HG02938 (cell line): ENCODE measurements around the gene LIN9.
"Not testable (repeated sequence)": the region's sequence is repeated elsewhere in the genome, so short reads cannot be mapped to it uniquely, and the experiment has no call there.

ENCODE experiments used
- ATAC-seq: cut with Tn5 transposase; IDR thresholded peaks from one replicate; pipeline ENCODE4 v1.9.1; 2021; ENCODE audit warnings: mild to moderate bottlenecking, moderate library complexity; ENCODE audit not compliant: unreplicated experiment

Gene LIN9

GRCh38 chr1:226308723-226309397 lies at the start of gene LIN9:
LIN9 (minus strand) TSS chr1:226309164; CDS start chr1:226309139, 25 bp downstream.
- ATAC-seq, result peak; percentile 72

GRCh38 chr1:226357416-226357815 lies 48.5 kb upstream of the LIN9 start:
- no peak for ATAC-seq

GRCh38 chr1:226355669-226356551 lies 46.9 kb upstream of the LIN9 start:
- peak; percentile 41 for ATAC-seq

- no peak for ATAC-seq
These were observed 46.1 kb upstream of the LIN9 start for GRCh38 chr1:226355016-226355415.

GRCh38 chr1:226353698-226354525 lies 44.9 kb upstream of the LIN9 start:
- no peak for ATAC-seq

GRCh38 chr1:226351709-226352108 lies 42.7 kb upstream of the LIN9 start:
- no peak for ATAC-seq

- ATAC-seq, result peak; percentile 10
These were observed 41.5 kb upstream of the LIN9 start for GRCh38 chr1:226350519-226350865.

GRCh38 chr1:226349801-226350518 lies 41.0 kb upstream of the LIN9 start:
- ATAC-seq, result peak; percentile 54

GRCh38 chr1:226349081-226349480 lies 40.1 kb upstream of the LIN9 start:
- ATAC-seq, result no peak

GRCh38 chr1:226344441-226345259 lies 35.7 kb upstream of the LIN9 start:
- no peak for ATAC-seq

GRCh38 chr1:226342656-226343055 lies 33.7 kb upstream of the LIN9 start:
- no peak for ATAC-seq

- not testable (repeated sequence) for ATAC-seq
These were observed 31.1 kb upstream of the LIN9 start for GRCh38 chr1:226340111-226340510.

- no peak for ATAC-seq
These were observed 28.4 kb upstream of the LIN9 start for GRCh38 chr1:226337276-226337875.

GRCh38 chr1:226335661-226336060 lies 26.7 kb upstream of the LIN9 start:
- no peak for ATAC-seq

GRCh38 chr1:226332947-226333346 lies 24.0 kb upstream of the LIN9 start:
- no peak for ATAC-seq

- ATAC-seq, result no peak
These were observed 20.3 kb upstream of the LIN9 start for GRCh38 chr1:226329237-226329636.

GRCh38 chr1:226327761-226328162 lies 18.8 kb upstream of the LIN9 start:
- ATAC-seq, result no peak

GRCh38 chr1:226325178-226325577 lies 16.2 kb upstream of the LIN9 start:
- no peak for ATAC-seq

- ATAC-seq, result no peak
These were observed 15.5 kb upstream of the LIN9 start for GRCh38 chr1:226324479-226324878.
